Gastrocnemius medialis (tissue), 4 donors: Measurements from ENCODE around the gene CTCFL. TPM values are rescaled to one million over a fixed set of nuclear protein-coding genes. Genes with fewer than 3 reads are reported as not detected.

Experiments used
- ATAC-seq, 2 donors: fragments of 150-250 bp; one replicate each; pipeline ENCODE4 v1.9.1; 2016
- DNase-seq, 2 donors: peaks; one replicate each; pipeline ENCODE4 v3.0.0-alpha.2; 2019
- H3K27ac ChIP-seq, 4 donors: fragments of 200-600 bp; sonication (generic); 1 replicate in 1 of 4; 2 replicates in 3 of 4; pipeline ENCODE4 v1.5.1; 2016 to 2018; ENCODE audit warnings: mild to moderate bottlenecking in 2 of 4, moderate library complexity in 1 of 4
- H3K27me3 ChIP-seq, 3 donors: fragments of 200-600 bp; sonication (generic) in 2 of 3; 1 replicate in 1 of 3; 2 replicates in 2 of 3; pipeline versions ENCODE4 v1.5.1 to v1.6.0; 2016 to 2019; ENCODE audit warnings: mild to moderate bottlenecking in 1 of 3, moderate library complexity in 1 of 3
- H3K36me3 ChIP-seq, 2 donors: fragments of 200-600 bp; sonication (generic) in 1 of 2; one replicate each; pipeline ENCODE4 v1.5.1; 2017 to 2018
- H3K4me1 ChIP-seq, 2 donors: fragments of 200-600 bp; sonication (generic) in 1 of 2; one replicate each; pipeline ENCODE4 v1.5.1; 2016 to 2017; ENCODE audit warnings: mild to moderate bottlenecking in 2 of 2
- H3K4me3 ChIP-seq, 4 donors: fragments of 200-600 bp; sonication (generic) in 3 of 4; 1 replicate in 1 of 4; 2 replicates in 3 of 4; pipeline ENCODE4 v1.5.1; 2016 to 2019; ENCODE audit warnings: mild to moderate bottlenecking in 2 of 4
- H3K9me3 ChIP-seq, 3 donors: fragments of 200-600 bp; sonication (generic) in 2 of 3; 1 replicate in 1 of 3; 2 replicates in 2 of 3; pipeline ENCODE4 v1.5.1; 2016 to 2019
- POLR2A ChIP-seq, 2 donors: fragments of 450-650 bp; IDR thresholded peaks; one replicate each; pipeline ENCODE4 v1.6.1; 2017; ENCODE audit warnings: antibody characterized with exemption in 2 of 2, mild to moderate bottlenecking in 2 of 2, moderate library complexity in 2 of 2
- in situ Hi-C, 4 donors: fragments of 200-750 bp; cut with MboI; loops; one replicate each; pipeline versions ENCODE4 v1.15.0 to v1.8.0; 2017; ENCODE audit warnings: low sequenced_read_pairs in 4 of 4
- intact Hi-C: fragments of 100-400 bp; cut with DNase I; formaldehyde crosslinking; loops from one replicate; pipeline ENCODE4 v1.15.1; 2023; ENCODE audit warnings: low total_unique reads
- total RNA-seq, 4 donors: library from RNA; depleted of rRNA; stranded (reverse); fragments of >200 nt; gene quantifications; one replicate each; pipeline versions ENCODE4 v1.1.0 to v1.2.3, GENCODE V29; 2016
- TF ChIP-seq, protein P1 (sequence below), 5 experiments: fragments of 450-650 bp in 3 of 5; fragments of 200-600 bp in 2 of 5; sonication (generic) in 2 of 5; IDR thresholded peaks in 4 of 5; conservative IDR thresholded peaks in 1 of 5; 1 replicate in 4 of 5; 2 replicates in 1 of 5; pipeline ENCODE4 v1.5.1; 2016 to 2019; ENCODE audit warnings: antibody characterized with exemption in 5 of 5, mild to moderate bottlenecking in 3 of 5, moderate library complexity in 3 of 5

The CTCFL gene
- total RNA-seq, 4 donors from 2014 or later = not detected

GRCh38 chr20:57451431-57451794, 73.5 kb downstream of the CTCFL start:
- H3K27ac ChIP-seq = peak overlapping the region; percentile 63 to 96 (median 72)
- H3K27me3 ChIP-seq = no peaks in the 10 kb centered on the region
- ATAC-seq (no peak), DNase-seq (no peak)
- in situ Hi-C loops (no loop called here), intact Hi-C loops (no loop called here)
- H3K4me1 ChIP-seq = peaks cover 41 to 51% of the 10 kb centered on the region in 2 donors
- no peaks in the 10 kb centered on the region for H3K9me3 ChIP-seq
- no peaks in the 10 kb centered on the region for H3K36me3 ChIP-seq
- no peak overlapping the region for H3K4me3 ChIP-seq
- TF ChIP-seq POLR2A (IDR thresholded peaks at IDR 0.05) = no peak
- TF ChIP-seq, protein P1, sequence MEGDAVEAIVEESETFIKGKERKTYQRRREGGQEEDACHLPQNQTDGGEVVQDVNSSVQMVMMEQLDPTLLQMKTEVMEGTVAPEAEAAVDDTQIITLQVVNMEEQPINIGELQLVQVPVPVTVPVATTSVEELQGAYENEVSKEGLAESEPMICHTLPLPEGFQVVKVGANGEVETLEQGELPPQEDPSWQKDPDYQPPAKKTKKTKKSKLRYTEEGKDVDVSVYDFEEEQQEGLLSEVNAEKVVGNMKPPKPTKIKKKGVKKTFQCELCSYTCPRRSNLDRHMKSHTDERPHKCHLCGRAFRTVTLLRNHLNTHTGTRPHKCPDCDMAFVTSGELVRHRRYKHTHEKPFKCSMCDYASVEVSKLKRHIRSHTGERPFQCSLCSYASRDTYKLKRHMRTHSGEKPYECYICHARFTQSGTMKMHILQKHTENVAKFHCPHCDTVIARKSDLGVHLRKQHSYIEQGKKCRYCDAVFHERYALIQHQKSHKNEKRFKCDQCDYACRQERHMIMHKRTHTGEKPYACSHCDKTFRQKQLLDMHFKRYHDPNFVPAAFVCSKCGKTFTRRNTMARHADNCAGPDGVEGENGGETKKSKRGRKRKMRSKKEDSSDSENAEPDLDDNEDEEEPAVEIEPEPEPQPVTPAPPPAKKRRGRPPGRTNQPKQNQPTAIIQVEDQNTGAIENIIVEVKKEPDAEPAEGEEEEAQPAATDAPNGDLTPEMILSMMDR (IDR thresholded peaks at IDR 0.05 in 4 of 5, conservative IDR thresholded peaks at IDR 0.05 in 1 of 5) = no peak

GRCh38 chr20:57450931-57451330, 74.0 kb downstream of the CTCFL start:
- TF ChIP-seq, protein P1 (IDR thresholded peaks at IDR 0.05 in 4 of 5, conservative IDR thresholded peaks at IDR 0.05 in 1 of 5) = no peak
- TF ChIP-seq POLR2A (IDR thresholded peaks at IDR 0.05) = no peak
- Histone ChIP-seq H3K27ac (peak overlapping the region; percentile 63 to 96 (median 72)), H3K4me1 (peaks cover 41 to 52% of the 10 kb centered on the region in 2 donors)

GRCh38 chr20:57450419-57450818, 74.5 kb downstream of the CTCFL start:
- peak in 1 of 2 donors; percentile 36 for DNase-seq
- no peak overlapping the region for H3K4me3 ChIP-seq
- peak overlapping the region; percentile 63 to 96 (median 72) for H3K27ac ChIP-seq
- in situ Hi-C loops = no loop called here
- H3K27me3 ChIP-seq = no peaks in the 10 kb centered on the region
- peaks cover 41 to 52% of the 10 kb centered on the region in 2 donors for H3K4me1 ChIP-seq
- TF ChIP-seq, protein P1 (IDR thresholded peaks at IDR 0.05 in 4 of 5, conservative IDR thresholded peaks at IDR 0.05 in 1 of 5) = no peak
- H3K9me3 ChIP-seq = no peaks in the 10 kb centered on the region
- intact Hi-C loops = no loop called here
- H3K36me3 ChIP-seq = no peaks in the 10 kb centered on the region
- peak in 1 of 2 donors; percentile 18 for ATAC-seq

More at GRCh38 chr20:57450931-57451330, 74.0 kb downstream of the CTCFL start:
- ATAC-seq = no peak
- Histone ChIP-seq H3K27me3 (no peaks in the 10 kb centered on the region), H3K4me3 (no peak overlapping the region), H3K36me3 (no peaks in the 10 kb centered on the region), H3K9me3 (no peaks in the 10 kb centered on the region)
- no peak for DNase-seq
- in situ Hi-C loops (no loop called here), intact Hi-C loops (no loop called here)

GRCh38 chr20:57449398-57450354, 75.3 kb downstream of the CTCFL start:
- intact Hi-C loops = no loop called here
- H3K27me3 ChIP-seq = no peaks in the 10 kb centered on the region
- peak in 1 of 2 donors; percentile 50 for ATAC-seq
- TF ChIP-seq, protein P1 (IDR thresholded peaks at IDR 0.05 in 4 of 5, conservative IDR thresholded peaks at IDR 0.05 in 1 of 5) = no peak
- peak in 1 of 2 donors; percentile 26 for TF ChIP-seq POLR2A (IDR thresholded peaks at IDR 0.05)
- in situ Hi-C loops = no loop called here
- peak overlapping the region; percentile 63 to 96 (median 72) for H3K27ac ChIP-seq
- H3K36me3 ChIP-seq = no peaks in the 10 kb centered on the region
- H3K4me3 ChIP-seq = no peak overlapping the region
- H3K9me3 ChIP-seq = no peaks in the 10 kb centered on the region
- DNase-seq = no peak
- peaks cover 46 to 57% of the 10 kb centered on the region in 2 donors for H3K4me1 ChIP-seq
